Motor neuron (in vitro differentiated cells): ENCODE results near the gene ARL1. TPM values are rescaled to one million over a fixed set of nuclear protein-coding genes. Genes with fewer than 3 reads are reported as not detected.
"Not testable (repeated sequence)": the region's sequence is repeated elsewhere in the genome, so short reads cannot be mapped to it uniquely, and the experiment has no call there.

Experiments used
- ATAC-seq, 8 experiments: fragments of 200-7000 bp; cut with Tn5 transposase; replicated peaks in 6 of 8; 2 replicates each; pipeline ENCODE4 v1.8.0; 2021; ENCODE audit warnings: mild to moderate bottlenecking in 8 of 8, moderate library complexity in 8 of 8
- H3K27ac ChIP-seq, 2 donors: fragments of 250-450 bp; sonication (Bioruptor Pico); 2 replicates each; pipeline ENCODE4 v1.9.0; 2021; ENCODE audit warnings: antibody characterized with exemption in 2 of 2, mild to moderate bottlenecking in 2 of 2, moderate library complexity in 1 of 2
- H3K4me1 ChIP-seq, 2 donors: fragments of 250-450 bp; sonication (Bioruptor Pico); replicated peaks in 1 of 2; 2 replicates each; pipeline ENCODE4 v1.6.1; 2021; ENCODE audit warnings: antibody characterized with exemption in 2 of 2, mild to moderate bottlenecking in 2 of 2, moderate library complexity in 1 of 2
- H3K4me3 ChIP-seq, 5 donors: fragments of 250-450 bp; sonication (Bioruptor Pico); 2 replicates each; pipeline ENCODE4 v1.9.0; 2021; ENCODE audit warnings: antibody characterized with exemption in 5 of 5, mild to moderate bottlenecking in 5 of 5, moderate library complexity in 4 of 5
- WGBS, 10 experiments: fragments of 450-650 bp; shearing (Covaris generic); methylation state at CpG; one replicate each; pipeline ENCODE4 v1.0.0; 2022; 5-methylcytosine and 5-hydroxymethylcytosine counted together
- in situ Hi-C, 9 experiments: fragments of 400-800 bp; cut with MboI; loops; one replicate each; pipeline ENCODE4 v1.15.0; 2021; ENCODE audit warnings: low sequenced_read_pairs in 9 of 9, low pct_unique_long_range_greater_than_20kb in 2 of 9; ENCODE audit not compliant: unreplicated experiment in 9 of 9
- total RNA-seq, 8 experiments: library from RNA; unstranded; fragments of 300-600 nt; gene quantifications; 2 replicates each; pipeline versions ENCODE4 v1.2.3 to v1.2.4, GENCODE V29; 2022

Gene ARL1
- total RNA-seq = 10 to 100 TPM; 31.8 to 93.9 (median 53.4) TPM

DNA sequence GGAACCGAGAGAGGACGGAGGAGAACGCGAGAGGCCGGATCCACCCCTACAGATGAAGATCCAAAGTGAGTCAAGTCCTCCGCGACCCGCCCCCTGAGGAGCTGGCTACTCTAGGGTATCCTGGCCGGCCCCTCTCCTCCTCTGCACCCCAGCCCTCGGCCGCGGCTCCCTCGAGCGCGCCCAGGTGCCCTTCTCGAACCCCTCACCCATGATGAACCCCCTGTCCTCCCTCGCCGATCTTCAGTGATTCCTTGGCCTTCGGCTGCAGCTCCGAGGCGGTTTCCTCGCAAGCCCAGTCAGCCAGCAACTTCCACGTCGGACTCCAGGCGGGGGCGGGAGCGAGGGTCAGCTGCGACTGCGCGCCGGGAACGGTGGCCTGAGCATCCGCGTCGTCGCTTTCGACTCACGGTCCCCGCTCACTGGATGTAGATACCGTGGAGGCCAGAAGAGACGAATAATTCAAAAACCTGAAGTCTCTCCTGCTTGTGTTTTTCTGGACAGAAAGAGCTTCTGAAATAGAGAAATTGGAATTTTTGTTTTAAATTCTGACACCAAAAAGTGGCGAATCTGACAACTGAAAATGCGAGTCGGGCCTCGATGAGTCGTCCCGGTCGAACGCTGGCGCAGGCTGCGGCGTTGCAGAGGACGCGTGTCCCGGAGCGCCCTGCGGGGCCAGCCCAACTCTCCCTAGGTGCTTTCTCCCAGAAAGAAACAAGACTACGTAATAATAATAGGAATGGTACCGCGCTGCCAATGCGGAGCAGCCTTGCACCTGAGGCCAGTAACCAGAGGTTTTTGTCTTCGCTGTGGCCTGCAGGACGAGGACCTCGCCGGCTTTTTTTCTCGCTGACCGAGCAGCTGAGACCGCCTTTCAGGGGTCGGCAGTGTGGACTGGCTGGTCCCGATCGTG, at the start of gene ARL1:
Gene ARL1, minus strand, starts transcription at position 337 of the 910 bp plus-strand sequence. Its CDS starts 127 bp downstream, at position 210.
- peak; percentile 86 to 92 (median 90) for ATAC-seq
- peak within 1 kb of the TSS; percentile 100 for H3K27ac ChIP-seq
- H3K4me1 ChIP-seq = peaks cover 9 to 16% of the 10 kb centered on the region in 2 donors
- in situ Hi-C loops = loop anchor here in 2 of 9 experiments (25.0 kb wide), 2 partner anchors 330 to 430 kb away; partner anchors contain the start of genes GNPTAB (in 1 of the 2) and SYCP3 (in 1 of the 2)
- H3K4me3 ChIP-seq = peak within 1 kb of the TSS; percentile 70 to 98 (median 87)
- 0 to 2% (median 1%) methylated on average over 1 to 26 of the region's 71 CpGs for WGBS, 10 experiments

DNA sequence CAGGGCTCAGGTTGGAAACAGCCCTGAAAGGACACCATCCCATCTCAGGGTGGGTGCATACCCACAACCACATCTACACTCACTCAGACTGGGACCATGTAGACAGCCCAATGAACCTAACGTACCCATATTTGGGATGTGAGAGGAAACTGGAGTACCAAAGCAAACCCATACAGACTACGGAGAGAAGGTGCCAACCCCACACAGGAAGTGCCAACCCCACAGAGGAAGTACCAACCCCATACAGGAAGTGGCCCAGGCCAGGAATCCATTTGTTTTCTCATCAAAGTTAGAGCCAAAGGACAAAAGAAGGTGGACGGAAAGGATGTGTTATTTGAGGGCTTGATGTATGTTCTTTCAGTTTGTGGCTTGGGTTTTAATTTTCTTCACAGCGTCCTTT, 48.1 kb upstream of the ARL1 start:
- in situ Hi-C loops = no loop called here
- Histone ChIP-seq H3K4me1 (no peaks in the 10 kb centered on the region), H3K27ac (no peak overlapping the region), H3K4me3 (no peak overlapping the region)
- no peak for ATAC-seq
- 33 to 100% (median 76%) methylated on average over 1 to 4 of the region's 4 CpGs for whole genome bisulfite sequencing, 10 experiments

DNA sequence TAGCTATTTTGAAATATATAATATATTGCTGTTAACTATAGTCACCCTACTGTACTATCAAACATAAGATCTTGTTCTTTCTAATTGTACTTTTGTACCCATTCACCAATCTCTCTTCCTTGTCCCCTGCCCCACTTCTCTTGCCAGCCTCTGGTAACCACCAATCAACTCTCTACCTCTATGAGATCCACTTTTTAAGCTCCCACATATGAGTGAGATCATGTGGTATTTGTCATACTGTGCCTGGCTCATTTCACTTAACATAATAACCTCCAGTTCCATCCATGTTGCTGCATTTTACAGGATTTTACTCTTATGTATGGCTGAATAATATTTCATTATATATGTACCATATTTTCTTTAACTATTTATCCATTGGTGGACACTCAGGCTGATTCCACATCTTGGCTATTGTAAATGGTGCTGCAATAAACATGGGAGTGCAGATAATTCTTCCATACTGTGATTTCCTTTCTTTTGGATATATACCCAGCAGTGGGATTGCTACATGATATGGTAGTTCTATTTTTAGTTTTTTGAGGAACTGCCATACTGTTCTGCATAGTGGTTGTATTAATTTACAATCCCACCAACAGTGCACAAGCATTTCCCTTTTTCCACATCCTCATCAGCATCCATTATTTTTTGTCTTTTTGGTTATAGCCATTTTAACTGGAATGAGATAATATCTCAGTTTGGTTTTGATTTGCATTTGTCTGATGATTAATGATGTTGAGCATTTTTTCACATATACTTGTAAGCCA, 34.1 kb upstream of the ARL1 start:
- ATAC-seq = no peak
- in situ Hi-C loops = no loop called here
- Histone ChIP-seq H3K4me1 (no peaks in the 10 kb centered on the region), H3K27ac (no peak overlapping the region), H3K4me3 (no peak overlapping the region)

DNA sequence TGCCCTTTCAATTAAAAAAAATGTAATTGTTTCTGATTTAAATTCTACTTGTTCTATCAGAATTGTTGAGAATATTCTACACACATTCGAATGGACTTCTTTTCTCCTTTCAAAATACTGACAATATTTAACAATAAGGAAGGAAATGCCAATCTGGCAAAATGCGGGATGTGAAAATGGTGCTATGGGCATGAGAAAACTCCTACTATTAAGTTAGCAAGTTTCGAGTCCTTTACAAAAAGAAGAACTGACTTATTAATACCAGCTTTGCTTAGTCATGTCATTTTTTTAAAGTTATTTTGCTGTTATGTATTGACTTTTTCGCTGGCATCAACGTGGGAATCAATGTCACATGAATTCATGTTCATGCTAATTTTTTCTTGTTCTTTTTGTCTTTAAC, 31.7 kb upstream of the ARL1 start:
- no peak for ATAC-seq
- no peak overlapping the region for H3K27ac ChIP-seq
- WGBS, 10 experiments = 32 to 86% (median 71%) methylated on average over 2 to 5 of the region's 5 CpGs

DNA sequence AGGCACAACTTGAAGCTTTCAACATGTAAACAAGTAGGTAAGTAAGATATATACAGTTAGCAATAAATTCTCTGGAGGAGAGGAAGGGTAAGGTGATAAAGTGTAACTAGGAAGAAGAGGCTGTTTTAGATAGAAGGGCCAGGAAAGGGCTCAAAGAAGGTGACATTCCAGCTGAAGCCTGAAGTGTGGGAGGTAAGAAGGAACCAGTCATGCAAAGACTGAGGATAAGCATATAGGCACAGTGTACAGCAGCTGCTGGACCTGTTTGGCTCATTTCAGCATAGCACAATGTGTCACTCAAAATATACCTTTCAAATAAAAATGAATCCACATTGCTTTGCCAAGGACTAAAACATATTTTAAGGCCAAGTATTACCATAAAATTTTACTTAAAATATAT, 28.6 kb upstream of the ARL1 start:
- ATAC-seq = no peak
- in situ Hi-C loops = no loop called here
- H3K4me3 ChIP-seq = no peak overlapping the region
- H3K27ac ChIP-seq = no peak overlapping the region
- no peaks in the 10 kb centered on the region for H3K4me1 ChIP-seq

More for the DNA sequence above, 31.7 kb upstream of the ARL1 start:
- Histone ChIP-seq H3K4me1 (no peaks in the 10 kb centered on the region), H3K4me3 (no peak overlapping the region)
- in situ Hi-C loops = no loop called here

DNA sequence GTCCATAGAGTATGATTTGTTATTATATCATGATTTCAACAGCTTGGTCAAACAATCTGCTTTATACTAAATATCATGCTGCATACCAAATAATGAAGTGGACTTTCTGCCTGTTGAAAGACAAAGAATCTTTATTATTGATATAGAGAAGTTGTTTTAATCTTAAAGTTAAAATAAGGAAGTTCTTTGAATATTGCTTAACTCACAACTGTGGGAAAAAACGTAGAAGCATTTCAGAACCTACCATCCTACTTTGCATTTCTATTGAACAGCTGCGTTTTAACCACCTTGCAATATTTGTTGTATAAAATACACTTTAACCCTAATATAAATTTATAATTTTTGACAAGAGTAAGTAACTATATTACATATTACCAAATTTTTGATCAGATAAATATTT, 22.9 kb upstream of the ARL1 start:
- no peak overlapping the region for H3K27ac ChIP-seq
- WGBS, 10 experiments = 9 to 85% (median 39%) methylated on average over 1 to 2 of the region's 2 CpGs
- no peaks in the 10 kb centered on the region for H3K4me1 ChIP-seq
- no peak for ATAC-seq
- in situ Hi-C loops = no loop called here
- H3K4me3 ChIP-seq = no peak overlapping the region

DNA sequence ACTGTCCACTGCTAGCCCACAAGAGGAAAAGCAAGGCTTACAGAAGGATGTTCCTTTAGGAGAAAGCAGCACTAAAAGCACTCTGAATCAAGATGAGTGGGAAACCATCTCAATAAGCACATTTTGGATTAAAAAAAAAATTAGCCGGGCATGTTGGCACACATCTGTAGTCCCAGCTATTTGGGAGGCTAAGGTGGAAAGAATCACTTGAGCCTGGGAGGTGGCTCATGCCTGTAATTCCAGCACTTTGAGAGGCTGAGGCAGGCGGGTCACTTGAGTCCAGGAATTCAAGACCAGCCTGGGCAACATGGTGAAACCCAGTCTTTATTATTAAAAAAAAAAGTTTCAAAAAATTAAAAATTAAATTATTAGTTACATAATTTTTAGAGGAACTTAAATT, 17.0 kb upstream of the ARL1 start:
- 0 to 100% (median 80%) methylated on average over 1 to 2 of the region's 2 CpGs; no CpG with 5 or more reads in 1 of the 10 experiments for WGBS, 10 experiments
- in situ Hi-C loops = loop anchor here in 2 of 9 experiments (25.0 kb wide), 2 partner anchors 313 to 413 kb away; partner anchors contain the start of genes GNPTAB (in 1 of the 2) and SYCP3 (in 1 of the 2)
- ATAC-seq = no peak
- no peaks in the 10 kb centered on the region for H3K4me1 ChIP-seq
- no peak overlapping the region for H3K27ac ChIP-seq
- H3K4me3 ChIP-seq = no peak overlapping the region

DNA sequence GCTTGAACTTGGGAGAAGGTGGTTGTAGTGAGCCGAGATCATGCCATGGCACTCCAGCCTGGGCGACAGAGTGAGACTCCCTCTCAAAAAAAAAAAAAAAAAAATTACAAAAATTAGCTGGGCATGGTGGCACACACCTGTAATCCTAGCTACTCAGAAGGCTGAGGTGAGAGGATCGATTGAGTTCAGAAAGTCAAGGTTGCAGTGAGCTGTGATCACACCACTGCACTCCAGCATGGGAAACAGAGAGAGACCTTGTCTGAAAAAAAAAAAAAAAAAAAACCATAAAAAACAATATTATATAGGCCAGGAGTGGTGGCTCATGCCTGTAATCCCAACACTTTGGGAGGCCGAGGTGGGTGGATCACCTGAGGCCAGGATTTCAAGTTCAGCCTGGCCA, 14.5 kb upstream of the ARL1 start:
- 50 to 100% (median 81%) methylated on average over 1 to 4 of the region's 4 CpGs; no CpG with 5 or more reads in 2 of the 10 experiments for WGBS, 10 experiments
- in situ Hi-C loops = loop anchor here in 2 of 9 experiments (25.0 kb wide), 2 partner anchors 315 to 415 kb away; partner anchors contain the start of genes GNPTAB (in 1 of the 2) and SYCP3 (in 1 of the 2)
- ATAC-seq, H3K27ac ChIP-seq, H3K4me1 ChIP-seq, H3K4me3 ChIP-seq: not testable (repeated sequence)

DNA sequence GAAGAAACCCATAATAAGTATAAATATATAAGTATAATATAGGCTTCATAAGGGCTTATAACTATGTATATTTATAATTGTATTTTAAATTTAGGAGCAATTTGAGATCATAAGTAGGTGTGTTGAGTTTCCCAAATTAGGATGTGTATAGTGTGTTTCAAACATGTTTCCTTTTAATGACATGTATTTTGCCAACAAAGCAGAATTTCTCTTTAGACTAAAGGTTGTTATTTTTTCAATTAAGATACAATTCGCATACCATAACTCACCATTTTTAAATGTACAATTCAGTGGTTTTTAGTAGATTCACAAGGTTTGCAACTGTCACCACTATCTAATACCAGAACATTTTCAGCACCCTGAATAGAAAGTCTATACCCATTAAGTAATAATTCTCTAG, 7.7 kb upstream of the ARL1 start:
- no peak overlapping the region for H3K27ac ChIP-seq
- 63 to 100% (median 86%) methylated on average over 1 of the region's 1 CpG; no CpG with 5 or more reads in 1 of the 10 experiments for WGBS, 10 experiments
- in situ Hi-C loops = loop anchor here in 3 of 9 experiments (10.0 to 25.0 kb wide), 4 partner anchors 70 to 422 kb away; partner anchors contain the start of genes GNPTAB (in 2 of the 3) and SYCP3 (in 1 of the 3)

DNA sequence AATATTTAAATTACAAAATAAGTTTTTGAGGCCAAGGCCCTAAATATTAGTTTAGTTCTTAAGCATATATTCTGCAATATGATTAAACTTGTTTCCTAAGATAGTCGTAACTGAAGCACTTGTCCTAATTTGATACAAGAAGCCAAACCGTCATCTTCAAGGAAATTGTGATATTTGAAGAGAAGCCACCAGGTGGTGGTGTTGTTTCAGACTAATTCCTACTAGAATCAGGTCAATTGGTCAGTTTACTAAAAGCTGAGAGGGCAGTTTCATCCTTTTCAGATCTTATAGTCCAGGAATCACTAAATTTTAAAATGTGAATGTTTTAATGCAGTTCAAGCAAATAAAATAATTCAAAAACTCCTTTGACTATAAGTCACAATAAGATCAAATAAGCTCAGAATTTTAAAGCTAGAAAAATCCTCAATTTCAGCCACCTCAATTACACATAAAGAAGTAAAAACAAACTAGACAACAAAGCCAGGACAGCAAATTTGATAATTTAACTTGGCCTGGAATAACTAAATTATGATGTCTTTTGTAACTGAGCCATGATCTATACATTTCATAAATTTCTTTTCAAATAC, 7.1 kb upstream of the ARL1 start:
- 0 to 20% (median 4%) methylated on average over 2 of the region's 2 CpGs; no CpG with 5 or more reads in 2 of the 10 experiments for WGBS, 10 experiments
- H3K27ac ChIP-seq = no peak overlapping the region
- ATAC-seq = peak in 4 of 8 experiments; percentile 36 to 67 (median 58)
- in situ Hi-C loops = loop anchor here in 3 of 9 experiments (10.0 to 25.0 kb wide), 4 partner anchors 70 to 423 kb away; partner anchors contain the start of genes GNPTAB (in 2 of the 3) and SYCP3 (in 1 of the 3)
- no peaks in the 10 kb centered on the region for H3K4me1 ChIP-seq
- no peak overlapping the region for H3K4me3 ChIP-seq

More for the DNA sequence above, 7.7 kb upstream of the ARL1 start:
- no peak for ATAC-seq
- Histone ChIP-seq H3K4me1 (no peaks in the 10 kb centered on the region), H3K4me3 (no peak overlapping the region)

DNA sequence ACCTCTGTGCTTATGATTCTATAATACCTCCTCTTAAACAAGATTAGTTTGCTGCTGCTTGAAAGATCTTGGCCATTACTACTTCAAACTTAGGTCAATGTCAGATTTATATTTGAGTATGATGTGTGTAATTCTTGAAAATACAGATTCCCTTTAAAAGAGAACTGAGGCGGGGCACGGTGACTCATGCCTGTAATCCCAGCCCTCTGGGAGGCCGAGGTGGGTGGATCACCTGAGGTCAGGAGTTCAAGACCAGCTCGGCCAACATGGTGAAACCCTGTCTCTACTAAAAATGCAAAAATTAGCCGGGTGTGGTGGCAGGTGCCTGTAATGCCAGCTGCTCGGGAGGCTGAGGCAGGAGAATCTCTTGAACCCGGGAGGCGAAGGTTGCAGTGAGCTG, 2.6 kb upstream of the ARL1 start:
- H3K4me3 ChIP-seq, ATAC-seq, H3K27ac ChIP-seq: not testable (repeated sequence)
- in situ Hi-C loops = loop anchor here in 3 of 9 experiments (10.0 to 25.0 kb wide), 4 partner anchors 75 to 427 kb away; partner anchors contain the start of genes GNPTAB (in 2 of the 3) and SYCP3 (in 1 of the 3)
- 51 to 100% (median 85%) methylated on average over 1 to 8 of the region's 8 CpGs; no CpG with 5 or more reads in 1 of the 10 experiments for WGBS, 10 experiments
- H3K4me1 ChIP-seq = peaks cover 9 to 16% of the 10 kb centered on the region in 2 donors

DNA sequence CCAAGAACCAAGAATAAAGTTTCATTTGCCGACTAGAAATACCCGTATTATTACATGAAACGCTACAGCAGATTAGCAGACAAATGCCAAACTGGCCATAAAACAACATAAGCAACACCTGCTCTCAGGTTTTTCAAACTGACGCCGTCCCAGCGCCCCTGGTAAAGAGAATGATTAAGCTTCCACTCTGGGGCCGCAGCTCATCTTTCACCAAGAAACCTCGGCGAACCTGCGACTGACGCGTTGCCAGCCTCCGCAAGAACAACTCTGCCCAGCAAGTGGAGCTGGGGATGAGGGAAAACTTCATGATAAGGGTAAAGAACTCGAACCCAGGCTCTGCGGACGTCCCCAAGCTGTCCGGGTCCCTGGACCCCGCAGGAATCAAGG, 530 bp downstream of the ARL1 start:
- ATAC-seq = peak in 3 of 8 experiments; percentile 17 to 35 (median 33)
- peak overlapping the region; percentile 70 to 98 (median 87) for H3K4me3 ChIP-seq
- peak overlapping the region; percentile 100 for H3K27ac ChIP-seq
- in situ Hi-C loops = loop anchor here in 2 of 9 experiments (25.0 kb wide), 2 partner anchors 330 to 430 kb away; partner anchors contain the start of genes GNPTAB (in 1 of the 2) and SYCP3 (in 1 of the 2)
- H3K4me1 ChIP-seq = peaks cover 9 to 16% of the 10 kb centered on the region in 2 donors
- WGBS, 10 experiments = 0 to 2% (median 0%) methylated on average over 1 to 14 of the region's 18 CpGs; no CpG with 5 or more reads in 2 of the 10 experiments
